Measurements from ENCODE around the gene ELOB.

Gene ELOB

DNA sequence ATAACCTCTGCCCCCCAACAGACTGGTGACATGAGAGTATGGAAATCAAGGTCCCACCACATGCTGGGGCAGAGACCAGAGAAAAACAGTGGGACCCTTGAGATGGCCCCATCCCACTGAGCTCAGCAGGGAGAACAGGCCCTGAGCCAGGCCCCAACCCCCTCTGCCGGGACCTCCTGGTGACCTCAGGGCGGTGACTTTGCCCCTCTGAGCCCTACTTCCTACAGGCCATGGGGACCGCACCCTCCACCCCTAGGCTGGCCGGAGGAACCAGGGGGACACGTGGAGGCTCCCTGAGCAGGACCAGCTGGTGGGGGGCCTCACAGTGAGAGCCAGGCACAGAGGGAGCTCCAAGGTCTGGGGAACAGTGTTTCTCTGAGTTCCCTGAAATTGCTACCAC lies 38.5 kb downstream of the ELOB start:
- no peak overlapping the region for H3K4me2 ChIP-seq (ENCODE audit: low read length)
- H3K79me2 ChIP-seq (ENCODE audit: insufficient read depth, low read length): no peaks in the 10 kb centered on the region
- no peaks in the 10 kb centered on the region for H3K9me2 ChIP-seq (ENCODE audit: low read depth, low read length)
- no peak overlapping the region for H3K27ac ChIP-seq (ENCODE audit: low read depth, low read length, poor library complexity, severe bottlenecking)
- no peak overlapping the region for H3K4me3 ChIP-seq (ENCODE audit: low read depth, low read length, poor library complexity, severe bottlenecking)
- TF ChIP-seq, protein P1, sequence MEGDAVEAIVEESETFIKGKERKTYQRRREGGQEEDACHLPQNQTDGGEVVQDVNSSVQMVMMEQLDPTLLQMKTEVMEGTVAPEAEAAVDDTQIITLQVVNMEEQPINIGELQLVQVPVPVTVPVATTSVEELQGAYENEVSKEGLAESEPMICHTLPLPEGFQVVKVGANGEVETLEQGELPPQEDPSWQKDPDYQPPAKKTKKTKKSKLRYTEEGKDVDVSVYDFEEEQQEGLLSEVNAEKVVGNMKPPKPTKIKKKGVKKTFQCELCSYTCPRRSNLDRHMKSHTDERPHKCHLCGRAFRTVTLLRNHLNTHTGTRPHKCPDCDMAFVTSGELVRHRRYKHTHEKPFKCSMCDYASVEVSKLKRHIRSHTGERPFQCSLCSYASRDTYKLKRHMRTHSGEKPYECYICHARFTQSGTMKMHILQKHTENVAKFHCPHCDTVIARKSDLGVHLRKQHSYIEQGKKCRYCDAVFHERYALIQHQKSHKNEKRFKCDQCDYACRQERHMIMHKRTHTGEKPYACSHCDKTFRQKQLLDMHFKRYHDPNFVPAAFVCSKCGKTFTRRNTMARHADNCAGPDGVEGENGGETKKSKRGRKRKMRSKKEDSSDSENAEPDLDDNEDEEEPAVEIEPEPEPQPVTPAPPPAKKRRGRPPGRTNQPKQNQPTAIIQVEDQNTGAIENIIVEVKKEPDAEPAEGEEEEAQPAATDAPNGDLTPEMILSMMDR (IDR thresholded peaks at IDR 0.05; ENCODE audit: low read length): no peak
- TF ChIP-seq EZH2 (IDR thresholded peaks at IDR 0.05; ENCODE audit: borderline replicate concordance, low read length): no peak
- no peaks in the 10 kb centered on the region for H3F3A ChIP-seq (ENCODE audit: insufficient read depth, low read length)
- H3K36me3 ChIP-seq (ENCODE audit: insufficient read depth, low read length): no peaks in the 10 kb centered on the region
- no peaks in the 10 kb centered on the region for H4K20me1 ChIP-seq (ENCODE audit: insufficient read depth, low read length)
- peaks cover 4% of the 10 kb centered on the region; the same call in 1 of the 2 replicates for H3K27me3 ChIP-seq (ENCODE audit: insufficient read depth, low read length)
- H3K9ac ChIP-seq (ENCODE audit: low read length): no peak overlapping the region
- no peaks in the 10 kb centered on the region for H3K4me1 ChIP-seq (ENCODE audit: insufficient read depth, low read length, severe bottlenecking)
- no peak overlapping the region for H2AFZ ChIP-seq (ENCODE audit: low read length)
- no peaks in the 10 kb centered on the region for H3K9me3 ChIP-seq (ENCODE audit: low read length)

DNA sequence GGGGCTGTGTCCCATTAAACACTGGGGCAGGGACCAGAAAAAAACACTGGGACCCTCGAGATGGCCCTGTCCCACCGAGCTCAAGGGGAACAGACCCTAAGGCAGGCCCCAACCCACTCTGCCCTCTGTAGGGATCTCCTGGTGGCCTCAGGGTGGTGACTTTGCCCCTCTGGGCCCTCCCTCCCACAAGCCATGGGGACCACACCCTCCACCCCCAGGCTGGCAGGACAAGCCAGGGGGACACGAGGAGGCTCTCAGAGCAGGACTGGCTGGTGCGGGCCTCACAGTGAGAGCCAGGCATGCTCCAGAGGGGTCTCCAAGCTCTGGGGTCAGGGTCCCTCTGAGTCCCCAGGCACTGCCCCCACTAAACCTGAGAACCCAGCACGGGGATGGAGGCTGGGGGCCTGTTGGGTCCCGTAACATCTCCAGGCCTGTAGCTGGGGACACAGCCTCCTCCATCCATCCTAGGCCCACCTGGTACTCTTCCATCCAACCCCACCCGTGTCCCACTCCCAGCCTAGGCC lies 39.1 kb downstream of the ELOB start:
- H3K36me3 ChIP-seq (ENCODE audit: insufficient read depth, low read length): no peaks in the 10 kb centered on the region
- H3K4me1 ChIP-seq (ENCODE audit: insufficient read depth, low read length, severe bottlenecking): no peaks in the 10 kb centered on the region
- H3K27me3 ChIP-seq (ENCODE audit: insufficient read depth, low read length): peaks cover 4% of the 10 kb centered on the region; the same call in 1 of the 2 replicates
- H2AFZ ChIP-seq (ENCODE audit: low read length): no peak overlapping the region
- no peak for TF ChIP-seq EZH2 (IDR thresholded peaks at IDR 0.05; ENCODE audit: borderline replicate concordance, low read length)
- TF ChIP-seq, protein P1 (IDR thresholded peaks at IDR 0.05; ENCODE audit: low read length): no peak
- H3K9me2 ChIP-seq (ENCODE audit: low read depth, low read length): no peaks in the 10 kb centered on the region
- no peak overlapping the region for H3K9ac ChIP-seq (ENCODE audit: low read length)
- H3K9me3 ChIP-seq (ENCODE audit: low read length): no peaks in the 10 kb centered on the region
- H3F3A ChIP-seq (ENCODE audit: insufficient read depth, low read length): no peaks in the 10 kb centered on the region
- H3K4me3 ChIP-seq (ENCODE audit: low read depth, low read length, poor library complexity, severe bottlenecking): no peak overlapping the region
- H4K20me1 ChIP-seq (ENCODE audit: insufficient read depth, low read length): no peaks in the 10 kb centered on the region
- no peak overlapping the region for H3K4me2 ChIP-seq (ENCODE audit: low read length)
- no peak overlapping the region for H3K27ac ChIP-seq (ENCODE audit: low read depth, low read length, poor library complexity, severe bottlenecking)
- H3K79me2 ChIP-seq (ENCODE audit: insufficient read depth, low read length): no peaks in the 10 kb centered on the region

DNA sequence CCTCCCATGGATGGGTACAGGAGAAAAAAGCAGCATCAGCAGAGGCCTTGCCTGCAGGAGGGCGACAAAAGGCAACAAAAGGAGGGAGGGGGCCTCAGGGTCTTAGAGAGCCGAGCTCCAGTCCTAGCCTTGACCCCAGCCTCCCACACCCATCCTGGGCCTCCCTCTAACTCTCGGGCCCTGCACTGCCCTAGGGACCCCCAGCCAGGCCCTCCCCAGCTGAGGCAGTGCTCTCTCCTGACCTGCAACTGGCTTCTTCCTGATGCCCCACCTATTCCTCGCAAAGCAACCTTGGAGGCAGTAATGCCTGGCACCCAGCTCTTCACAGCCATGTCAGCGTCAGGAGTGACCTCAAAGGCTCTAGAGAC lies 39.9 kb downstream of the ELOB start:
- no peaks in the 10 kb centered on the region for H3K9me3 ChIP-seq (ENCODE audit: low read length)
- no peak overlapping the region for H3K9ac ChIP-seq (ENCODE audit: low read length)
- no peaks in the 10 kb centered on the region for H3K9me2 ChIP-seq (ENCODE audit: low read depth, low read length)
- no peaks in the 10 kb centered on the region for H3F3A ChIP-seq (ENCODE audit: insufficient read depth, low read length)
- H3K27me3 ChIP-seq (ENCODE audit: insufficient read depth, low read length): peaks cover 4% of the 10 kb centered on the region; the same call in 1 of the 2 replicates
- H4K20me1 ChIP-seq (ENCODE audit: insufficient read depth, low read length): no peaks in the 10 kb centered on the region
- no peaks in the 10 kb centered on the region for H3K4me1 ChIP-seq (ENCODE audit: insufficient read depth, low read length, severe bottlenecking)
- H3K79me2 ChIP-seq (ENCODE audit: insufficient read depth, low read length): no peaks in the 10 kb centered on the region
- H2AFZ ChIP-seq (ENCODE audit: low read length): no peak overlapping the region
- H3K36me3 ChIP-seq (ENCODE audit: insufficient read depth, low read length): no peaks in the 10 kb centered on the region
- no peak overlapping the region for H3K4me3 ChIP-seq (ENCODE audit: low read depth, low read length, poor library complexity, severe bottlenecking)
- no peak for TF ChIP-seq EZH2 (IDR thresholded peaks at IDR 0.05; ENCODE audit: borderline replicate concordance, low read length)
- TF ChIP-seq, protein P1 (IDR thresholded peaks at IDR 0.05; ENCODE audit: low read length): no peak
- no peak overlapping the region for H3K27ac ChIP-seq (ENCODE audit: low read depth, low read length, poor library complexity, severe bottlenecking)
- no peak overlapping the region for H3K4me2 ChIP-seq (ENCODE audit: low read length)
